Fibroblast of skin of right quadriceps (primary cell): ENCODE data around the gene SLC1A3.

Experiments used
- DNase-seq: peaks from one replicate; pipeline ENCODE4 v3.0.0-alpha.2; 2013

Gene SLC1A3

DNA sequence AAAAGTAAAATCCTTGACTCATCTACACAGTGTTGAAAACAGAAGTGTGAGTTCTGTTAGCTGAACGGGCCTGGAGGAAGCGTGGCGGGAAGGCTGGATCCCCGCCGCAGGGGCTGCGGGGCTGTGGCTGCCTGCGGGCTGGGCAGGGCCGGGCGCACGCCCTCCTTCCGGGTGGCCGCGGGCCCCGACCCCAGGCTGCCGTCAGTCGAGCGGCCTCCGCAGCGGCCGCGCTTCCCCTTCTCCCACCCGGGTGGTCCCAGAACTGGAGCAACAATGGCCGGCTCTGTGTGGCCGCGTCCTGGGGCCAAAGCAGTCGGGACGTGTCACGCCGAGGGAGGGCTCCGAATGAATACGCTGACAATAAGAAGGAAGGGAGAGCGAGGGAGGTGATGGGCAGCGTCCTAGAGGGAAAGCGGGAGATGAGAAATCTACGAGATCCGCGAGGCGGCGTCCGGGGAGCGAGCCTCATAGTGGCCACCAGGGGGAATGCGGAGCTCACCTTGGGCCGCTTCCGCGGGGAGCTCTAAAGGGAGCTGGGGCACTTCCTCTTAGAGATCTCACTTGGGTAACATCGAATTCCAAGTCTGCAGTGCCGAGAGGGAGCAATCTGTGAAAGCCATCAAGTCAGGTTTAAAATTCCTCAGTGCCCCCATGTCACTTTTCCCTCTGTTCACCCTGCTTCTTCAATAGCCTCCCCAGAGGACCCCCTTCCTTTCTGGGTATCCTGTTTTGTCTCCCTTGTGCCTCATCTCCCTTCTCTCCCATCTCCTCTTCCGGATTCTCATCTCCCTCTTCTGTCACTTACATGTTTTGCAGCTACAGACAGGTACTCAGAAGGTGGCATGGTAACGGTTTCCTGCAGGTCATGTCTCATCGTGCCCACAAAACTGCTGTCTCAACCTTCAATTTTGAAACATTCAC lies 83.9 kb downstream of the SLC1A3 start:
- DNase-seq: peak; percentile 81

DNA sequence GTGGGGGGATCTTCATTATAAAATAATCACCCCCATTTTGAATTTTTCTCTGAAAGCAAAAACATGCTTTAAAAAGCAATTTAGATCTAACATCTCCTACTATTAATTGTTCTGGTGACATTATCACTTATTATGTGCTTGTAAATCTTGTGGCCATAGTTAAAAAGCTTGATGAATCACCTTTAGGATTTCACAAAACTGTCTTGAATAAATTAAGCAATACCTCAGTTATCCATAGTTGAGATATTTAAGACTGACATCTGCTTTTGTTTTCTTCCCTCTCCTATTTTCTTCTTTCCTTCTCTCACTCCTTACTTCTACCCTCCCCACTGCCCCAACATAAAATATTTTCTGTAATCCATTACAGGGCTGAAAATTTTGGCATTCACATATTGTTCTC lies 84.8 kb downstream of the SLC1A3 start:
- DNase-seq: peak; percentile 36

DNA sequence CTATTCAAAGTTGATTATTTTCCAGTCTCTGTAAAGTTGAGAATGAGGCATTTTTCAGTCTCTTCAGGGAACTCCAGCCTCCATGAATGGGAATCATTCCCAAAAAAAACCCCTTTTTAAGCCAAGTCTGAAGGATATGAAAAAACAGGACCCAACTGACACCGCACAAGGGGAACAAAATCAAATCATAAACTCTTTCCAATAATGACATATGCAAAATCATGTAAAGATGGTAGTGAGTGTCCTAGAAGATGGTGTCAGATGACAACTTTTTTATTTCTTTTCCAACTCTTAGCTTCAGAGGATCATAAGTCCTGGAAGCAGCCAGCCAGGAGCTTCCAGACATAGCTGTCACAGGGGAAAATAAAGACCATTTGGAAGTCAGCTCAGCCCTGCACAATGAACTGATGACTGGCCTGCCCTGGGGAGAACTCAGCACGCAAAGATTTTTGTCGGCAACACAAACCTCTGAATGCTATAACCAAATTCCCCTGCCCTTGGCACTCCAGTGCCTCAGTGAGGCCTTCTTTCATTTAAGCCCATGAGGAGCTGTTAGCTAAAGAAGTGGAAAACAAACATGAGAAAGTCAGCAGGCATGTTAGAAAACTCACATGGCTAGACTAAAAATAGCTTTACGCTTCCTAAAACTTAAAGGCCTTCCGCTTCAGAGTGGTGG lies 85.4 kb downstream of the SLC1A3 start:
- DNase-seq: peak; percentile 77

DNA sequence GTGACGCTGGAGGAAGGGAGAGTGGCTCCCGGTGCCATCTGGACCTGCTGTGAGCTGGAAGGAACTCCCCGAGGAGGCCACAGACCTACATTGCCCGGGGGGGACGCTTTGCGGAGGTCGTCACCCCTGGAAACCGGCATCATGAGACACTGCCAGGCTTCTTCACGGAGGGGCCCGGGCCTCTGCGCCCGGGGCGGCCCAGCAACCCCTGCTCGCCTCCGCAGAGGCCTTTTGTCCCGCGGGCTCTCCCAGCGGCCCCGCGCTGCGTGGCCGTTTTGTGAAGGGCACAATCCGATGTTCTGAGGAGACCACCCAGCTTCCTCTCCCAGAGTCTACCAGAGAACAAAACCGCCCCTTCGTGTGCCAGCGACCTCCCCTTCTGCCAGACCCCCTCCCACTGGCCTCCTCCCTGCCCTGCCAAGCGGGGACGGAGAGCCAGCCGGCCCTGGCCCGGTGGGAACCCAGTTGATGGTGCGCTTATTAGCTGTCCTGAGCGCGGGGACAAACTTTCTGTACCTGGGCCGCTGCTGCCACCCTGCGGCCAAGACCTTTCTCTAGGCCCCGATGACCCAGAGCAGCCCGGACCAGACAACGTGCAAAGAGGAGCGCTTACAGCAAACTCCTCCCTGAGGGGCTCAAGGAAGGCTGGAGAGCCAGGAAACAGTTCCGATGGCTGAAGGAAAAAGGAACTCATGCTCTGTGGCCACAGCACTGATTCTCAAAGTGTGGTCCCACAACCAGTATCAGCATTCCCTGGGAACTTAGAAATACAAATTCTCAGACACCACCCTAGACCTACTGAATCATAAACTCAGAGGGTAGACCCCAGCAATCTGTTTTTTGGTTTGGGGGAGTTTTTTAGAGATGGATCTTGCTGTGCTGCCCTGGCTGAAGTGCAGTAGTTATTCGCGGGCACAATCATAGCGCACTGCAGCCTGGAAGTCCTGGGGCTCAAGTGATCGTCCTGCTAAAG lies 86.7 kb downstream of the SLC1A3 start:
- DNase-seq: peak; percentile 71

DNA sequence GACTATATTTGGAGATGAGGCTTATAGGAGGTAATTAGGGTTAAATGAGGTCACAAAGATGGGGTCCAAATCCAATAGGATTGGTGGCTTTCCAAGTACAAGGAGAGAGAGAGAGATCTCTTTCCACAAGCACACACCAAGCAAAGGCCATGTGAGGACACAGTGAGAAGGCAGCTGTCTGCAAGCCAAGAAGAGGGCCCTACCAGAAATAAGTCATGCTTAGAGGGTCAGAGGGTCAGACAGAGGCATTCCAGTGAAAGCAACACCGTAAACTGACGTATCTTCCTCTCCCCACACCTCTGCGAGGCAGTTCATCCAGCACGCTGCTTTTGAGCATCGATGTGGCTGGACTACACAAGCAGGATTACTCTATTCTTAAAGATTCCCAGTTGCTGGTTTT lies 87.9 kb downstream of the SLC1A3 start:
- peak; percentile 19 for DNase-seq

DNA sequence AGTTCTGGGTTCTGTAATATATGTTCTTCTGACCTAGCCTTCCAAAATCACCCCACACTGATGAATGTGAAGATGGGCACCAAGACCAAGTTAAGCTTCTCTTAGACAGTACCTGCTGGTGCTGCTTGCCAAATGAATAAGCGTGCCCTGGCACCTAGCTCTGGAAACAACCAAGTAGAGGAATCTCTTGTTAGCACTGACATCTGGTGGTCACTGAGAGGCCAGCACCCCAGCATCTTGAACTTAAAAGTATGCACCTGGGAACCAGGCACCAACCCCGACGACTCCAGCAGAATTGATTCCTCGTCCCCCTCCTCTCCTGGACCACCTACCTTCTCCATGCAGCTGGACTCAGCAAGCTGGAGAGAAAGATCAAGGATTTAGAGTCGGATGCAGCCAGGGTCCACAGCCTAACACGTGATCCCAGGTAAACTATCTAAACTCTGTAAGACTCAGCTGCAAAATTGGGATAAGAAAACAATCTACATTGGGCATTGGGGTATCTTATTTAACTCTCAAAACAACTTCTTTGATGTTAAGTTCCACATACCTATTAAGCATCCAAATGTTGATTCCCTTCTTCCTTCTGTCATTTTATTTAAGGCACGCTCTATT lies 89.8 kb downstream of the SLC1A3 start:
- peak; percentile 47 for DNase-seq

DNA sequence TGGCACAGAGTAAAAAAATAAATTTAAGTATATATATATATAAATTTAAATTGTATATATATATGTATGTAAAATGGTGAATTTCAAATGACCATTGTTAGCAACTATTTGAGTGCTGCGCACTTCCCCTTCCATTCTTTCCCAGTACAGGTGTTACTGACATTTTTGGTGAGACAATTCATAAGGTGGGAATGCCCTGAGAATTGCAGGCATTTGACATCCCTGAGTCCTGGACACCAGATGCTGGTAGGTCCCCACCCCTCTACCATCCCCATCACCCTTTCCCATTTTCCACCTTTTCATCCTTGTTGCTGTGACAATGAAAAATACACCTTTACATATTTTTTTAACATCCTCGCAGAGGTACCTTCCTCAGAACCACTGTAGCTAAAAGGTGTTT lies 91.6 kb downstream of the SLC1A3 start:
- DNase-seq: no peak

DNA sequence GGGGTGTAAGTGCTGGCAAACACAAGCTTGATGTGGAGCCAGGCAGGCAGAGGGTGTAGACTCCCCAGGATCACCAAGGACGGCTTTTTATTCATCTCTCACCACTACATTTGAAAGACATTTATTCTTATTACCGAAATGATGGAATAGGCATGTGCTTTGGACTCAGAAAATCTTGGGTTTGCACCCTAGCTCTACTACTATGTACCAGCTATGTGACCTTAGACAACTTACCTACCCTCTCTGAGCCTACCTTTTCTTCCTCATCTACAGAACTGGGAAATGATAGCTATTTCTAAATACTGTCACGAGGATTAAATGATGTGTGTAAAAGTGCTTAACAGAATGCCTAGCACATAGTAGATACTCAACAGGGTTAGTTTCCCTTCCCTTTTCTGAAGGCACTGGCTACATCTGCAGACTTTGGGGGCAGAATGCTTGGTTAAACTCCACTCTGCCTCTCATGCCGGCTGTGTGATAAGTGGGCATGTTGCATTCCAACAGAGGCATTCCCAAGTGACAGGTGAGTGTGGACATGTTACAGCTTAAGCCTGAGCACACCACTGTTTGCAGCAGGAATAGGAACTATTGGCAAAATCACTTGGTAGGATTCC lies 94.8 kb downstream of the SLC1A3 start:
- no peak for DNase-seq

DNA sequence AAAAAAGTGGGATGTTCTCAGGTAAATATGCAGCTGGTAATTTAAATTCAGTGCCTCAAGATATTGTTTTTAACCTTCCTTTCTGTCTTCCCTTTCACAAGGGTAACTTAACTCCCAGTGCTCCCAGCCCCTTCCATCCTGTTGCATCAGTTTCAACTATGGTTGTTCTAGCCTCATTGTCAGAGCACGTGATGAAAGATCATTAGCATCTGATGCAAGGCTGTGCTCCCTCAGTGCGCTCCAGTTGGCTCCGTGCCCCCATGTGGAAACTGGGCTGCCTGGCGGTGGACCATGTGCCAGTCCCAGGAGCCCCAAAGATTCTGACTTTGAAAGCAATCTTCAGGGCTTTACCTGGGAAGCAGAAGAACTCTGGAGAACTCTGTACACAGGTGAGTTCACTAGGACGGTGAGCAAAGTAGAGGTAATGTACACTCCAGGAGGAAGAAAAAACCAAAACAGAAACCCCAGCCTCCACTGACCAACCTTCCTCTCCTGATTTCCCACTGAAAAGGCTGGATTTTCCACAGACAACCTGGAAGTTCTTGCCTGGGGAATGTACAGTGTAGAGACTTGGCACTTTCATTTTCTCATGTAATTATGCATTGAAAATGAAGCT lies 96.9 kb downstream of the SLC1A3 start:
- DNase-seq: peak; percentile 31

DNA sequence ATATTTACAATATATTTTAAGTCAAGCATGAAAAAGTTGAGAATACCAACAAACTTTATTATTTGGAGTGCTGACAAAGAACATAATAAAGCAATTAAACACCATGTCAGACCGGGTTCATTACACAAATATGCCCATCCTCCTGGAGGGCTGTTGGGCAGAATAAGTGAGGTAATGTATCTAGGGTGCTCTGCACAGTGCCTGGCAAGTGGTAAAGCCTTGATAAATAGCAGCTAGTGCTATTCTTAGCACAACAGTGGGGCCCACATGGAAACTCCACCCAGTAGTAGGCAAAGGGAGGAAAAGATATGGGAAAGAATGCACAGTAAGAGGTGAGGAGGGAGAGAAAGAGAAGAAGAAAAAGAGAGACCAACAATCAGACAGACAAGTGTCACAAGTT lies 97.7 kb downstream of the SLC1A3 start:
- DNase-seq: no peak

DNA sequence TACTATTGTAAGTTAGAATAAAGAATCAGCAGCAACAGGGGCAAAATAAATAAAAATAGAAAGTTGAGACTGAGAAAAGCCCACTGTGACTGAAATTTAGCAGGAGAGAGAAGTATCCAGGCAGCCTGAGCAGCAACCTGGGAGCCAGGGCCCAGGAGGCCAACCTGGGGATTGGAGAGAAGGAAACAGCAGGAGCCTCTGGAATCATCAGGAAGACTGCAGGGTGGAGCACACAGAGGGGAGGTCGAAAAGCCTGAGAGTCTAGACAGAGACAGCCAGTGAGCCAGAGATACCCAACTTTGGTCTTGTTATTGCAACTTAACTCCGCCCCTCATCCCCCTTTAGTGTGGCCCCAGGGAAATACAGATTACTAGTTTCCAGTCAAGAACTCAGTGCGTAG lies 98.6 kb downstream of the SLC1A3 start:
- DNase-seq: no peak

DNA sequence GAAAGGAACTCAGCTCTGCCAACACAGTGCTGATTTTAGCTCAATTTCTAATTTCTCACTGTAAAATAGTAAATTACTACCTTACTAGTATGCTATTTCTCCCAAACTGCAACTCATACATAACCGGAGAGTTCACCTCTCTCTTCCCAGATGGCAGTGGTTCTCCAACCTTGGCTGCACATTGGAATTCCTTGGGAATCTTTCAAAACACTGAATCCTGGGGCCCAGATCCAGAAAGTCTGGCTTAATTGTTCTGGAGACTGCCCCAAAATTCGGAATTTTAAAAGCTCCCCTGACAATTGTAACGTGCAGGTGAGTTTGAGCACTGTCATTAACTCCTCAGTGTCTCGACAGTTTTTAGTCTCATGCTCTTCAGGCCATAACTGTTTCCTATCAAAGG lies 100.3 kb downstream of the SLC1A3 start:
- DNase-seq: no peak

DNA sequence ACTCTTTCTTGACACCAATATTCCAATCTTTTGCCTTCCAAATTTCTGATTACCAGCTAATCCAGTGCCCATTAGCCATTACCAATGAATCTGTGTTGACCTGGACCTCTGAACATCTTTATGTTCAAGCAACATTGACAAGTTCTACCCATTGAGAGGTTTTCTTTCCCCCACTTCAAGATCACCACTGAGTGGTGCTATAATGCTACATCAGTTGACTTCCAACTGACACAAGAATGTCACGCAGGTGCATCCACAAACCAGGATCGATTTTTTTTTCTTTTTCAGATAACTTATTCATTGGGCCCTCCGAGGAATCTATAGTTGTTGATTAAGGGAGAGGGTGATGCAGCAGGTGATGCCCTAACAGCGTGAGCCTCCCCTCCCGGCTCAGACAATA lies 102.6 kb downstream of the SLC1A3 start:
- DNase-seq: no peak

DNA sequence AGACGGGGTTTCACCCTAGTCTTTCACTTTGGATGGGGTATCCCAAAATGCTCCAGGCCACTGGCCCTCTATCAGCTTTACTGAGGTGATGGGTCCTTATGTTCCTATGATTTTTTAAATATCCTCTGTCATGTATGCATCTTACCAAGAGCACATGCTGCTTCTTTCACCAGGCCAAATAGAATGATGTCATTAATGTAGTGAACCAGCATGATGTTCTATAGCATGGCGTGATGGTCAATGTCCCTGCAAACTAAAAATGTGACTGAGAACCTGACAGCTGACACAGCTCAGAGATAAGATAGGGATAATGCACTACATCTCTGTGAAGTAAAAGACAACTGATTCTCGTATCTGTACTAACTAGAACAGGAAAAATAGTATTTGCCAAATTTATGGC lies 103.6 kb downstream of the SLC1A3 start:
- no peak for DNase-seq

DNA sequence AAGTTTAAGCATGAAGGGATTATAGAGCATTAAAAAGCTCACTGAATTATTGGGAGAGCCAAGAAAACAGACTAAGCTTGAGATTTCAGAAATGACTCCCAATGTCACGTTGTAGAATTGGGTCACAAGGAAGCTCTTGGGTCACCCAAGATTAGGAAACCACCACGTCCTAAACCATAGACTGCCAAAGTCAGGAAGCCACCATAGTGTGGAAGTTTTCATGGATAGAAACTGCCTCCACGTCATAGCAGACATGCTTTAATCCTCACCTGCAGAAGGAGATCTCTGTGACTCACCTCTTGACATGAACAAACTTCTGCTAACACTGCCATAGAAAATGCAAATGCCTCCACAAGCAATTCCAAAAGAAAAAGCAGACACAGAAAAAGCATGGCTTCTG lies 106.3 kb downstream of the SLC1A3 start:
- no peak for DNase-seq

DNA sequence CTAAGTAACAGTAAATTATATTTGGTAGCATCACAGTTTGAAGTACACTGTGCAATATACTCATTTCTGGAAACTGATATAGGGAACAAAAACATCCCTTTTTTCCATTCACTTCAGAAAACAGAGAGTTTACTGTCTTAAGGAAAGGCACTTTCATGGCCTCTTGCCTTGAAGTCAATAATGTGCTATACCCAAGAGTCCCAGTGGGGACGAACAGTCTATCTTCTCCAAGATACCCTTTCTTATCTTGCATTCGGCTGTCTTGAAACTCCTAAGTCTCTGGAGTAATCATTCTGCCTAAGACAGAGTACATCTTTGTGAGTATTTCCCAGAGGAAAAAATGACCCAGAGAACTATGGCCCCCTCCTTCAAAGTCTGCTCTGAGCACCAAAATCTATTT lies 107.1 kb downstream of the SLC1A3 start:
- no peak for DNase-seq

DNA sequence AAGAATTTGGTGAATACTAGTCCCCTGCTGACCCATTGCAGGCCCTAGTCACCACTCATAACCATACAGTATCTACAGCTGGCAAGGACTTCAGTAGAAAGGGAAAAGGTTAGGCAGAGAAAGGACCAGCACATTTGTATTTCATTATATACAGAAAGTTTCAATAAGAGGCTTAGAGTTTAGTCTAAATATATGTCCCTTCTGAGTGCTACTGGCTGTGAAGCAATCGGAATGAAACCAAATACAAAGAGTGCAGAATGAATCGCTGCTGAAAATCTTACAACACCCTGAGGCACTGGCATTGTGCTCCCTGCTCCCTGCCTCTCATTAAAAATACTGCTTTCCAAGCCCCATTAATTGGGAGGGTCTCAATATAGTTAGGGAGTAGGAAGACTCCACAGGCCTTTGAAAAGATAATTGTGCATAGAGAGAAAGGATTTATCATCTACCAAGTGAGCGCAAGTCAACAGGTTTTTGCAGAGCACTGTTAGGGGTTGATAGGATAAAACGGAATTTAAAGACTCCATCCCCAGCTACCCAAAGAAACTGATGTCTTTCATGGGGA lies 110.8 kb downstream of the SLC1A3 start:
- no peak for DNase-seq

DNA sequence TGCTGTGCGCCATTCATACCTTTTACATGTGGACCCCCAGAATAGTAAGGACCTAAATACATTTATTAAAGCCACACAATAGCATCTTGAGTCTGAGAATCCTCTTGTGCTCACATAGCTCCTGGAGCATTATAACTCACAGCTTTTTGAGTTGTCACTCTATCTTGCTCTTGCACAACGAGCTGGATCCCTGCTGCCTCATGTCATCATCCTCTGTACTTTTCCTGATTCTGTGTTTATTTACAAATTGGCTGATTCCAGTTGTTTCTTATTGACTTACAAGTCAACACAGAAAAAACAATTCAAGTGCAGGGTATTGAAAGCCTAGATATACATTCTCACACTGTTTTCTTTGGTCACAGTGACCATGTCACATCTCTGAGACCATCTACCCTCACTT lies 112.9 kb downstream of the SLC1A3 start:
- DNase-seq: no peak

DNA sequence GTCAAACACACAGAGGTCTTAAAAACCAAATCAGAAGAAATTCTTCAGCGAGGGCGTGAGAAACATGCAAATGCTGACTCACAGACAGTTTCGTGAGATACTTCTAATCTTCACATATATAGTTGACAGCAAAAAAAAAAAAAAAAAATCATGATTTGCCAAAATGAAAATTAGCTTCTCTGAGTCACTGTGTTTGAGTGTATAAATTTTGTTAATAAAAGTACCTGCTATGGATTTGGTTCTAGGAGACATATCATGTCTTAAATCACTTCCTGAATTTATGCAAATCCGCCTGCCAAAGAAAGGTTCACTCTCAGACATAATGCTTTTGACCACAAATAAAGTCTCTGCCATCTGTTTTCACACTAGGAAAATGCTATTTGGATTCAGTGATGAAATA lies 114.3 kb downstream of the SLC1A3 start:
- DNase-seq: no peak

DNA sequence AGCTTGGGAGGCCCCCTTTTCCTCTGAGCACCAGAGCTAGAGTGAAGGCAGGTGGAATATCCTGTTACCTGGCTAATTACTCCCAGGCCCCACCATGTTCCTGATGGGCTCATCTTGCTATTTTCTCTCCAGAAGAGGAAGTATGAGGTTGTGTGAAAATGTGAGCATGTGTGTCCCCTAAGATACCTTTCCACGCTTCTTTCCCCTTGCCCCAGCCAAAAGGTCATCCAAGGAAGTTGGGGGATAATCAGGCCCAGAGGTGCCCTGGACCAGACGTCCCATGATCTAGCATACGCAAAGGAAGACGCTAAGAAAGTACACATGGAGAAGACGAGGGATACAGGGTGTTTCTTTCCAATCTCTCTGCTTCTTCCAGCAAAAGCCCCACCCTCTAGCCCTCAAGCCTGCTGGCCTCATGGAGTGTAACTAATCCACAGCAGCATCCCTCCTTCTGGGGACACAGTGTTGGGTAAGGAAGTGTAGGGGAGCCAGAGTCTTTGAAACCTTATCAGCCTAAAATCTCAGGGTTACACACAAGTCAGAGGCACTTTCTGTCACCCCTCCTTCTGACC lies 115.3 kb downstream of the SLC1A3 start:
- no peak for DNase-seq

DNA sequence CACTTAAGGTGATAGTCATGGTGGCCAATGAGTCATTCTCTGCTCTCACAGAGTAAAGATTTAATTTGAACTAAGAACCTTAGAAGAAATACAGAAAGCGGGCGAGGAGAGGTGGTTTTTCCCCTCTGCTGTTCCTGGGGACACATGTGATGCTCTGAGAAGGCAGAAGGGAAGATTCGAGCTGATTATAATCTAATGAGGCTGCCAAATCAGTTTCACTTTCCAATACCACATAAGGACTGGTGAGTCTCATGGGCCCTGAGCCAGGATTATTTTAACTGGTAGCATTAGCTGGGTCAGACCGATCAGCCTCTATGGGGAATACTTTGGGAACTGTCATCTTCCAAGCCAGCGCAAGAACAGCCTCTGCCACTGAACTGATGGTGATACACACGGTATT lies 116.5 kb downstream of the SLC1A3 start:
- no peak for DNase-seq
